ENCODE measurements around the gene IKBKG.
"Not testable (repeated sequence)": the region's sequence is repeated elsewhere in the genome, so short reads cannot be mapped to it uniquely, and the experiment has no call there.

IKBKG gene

DNA sequence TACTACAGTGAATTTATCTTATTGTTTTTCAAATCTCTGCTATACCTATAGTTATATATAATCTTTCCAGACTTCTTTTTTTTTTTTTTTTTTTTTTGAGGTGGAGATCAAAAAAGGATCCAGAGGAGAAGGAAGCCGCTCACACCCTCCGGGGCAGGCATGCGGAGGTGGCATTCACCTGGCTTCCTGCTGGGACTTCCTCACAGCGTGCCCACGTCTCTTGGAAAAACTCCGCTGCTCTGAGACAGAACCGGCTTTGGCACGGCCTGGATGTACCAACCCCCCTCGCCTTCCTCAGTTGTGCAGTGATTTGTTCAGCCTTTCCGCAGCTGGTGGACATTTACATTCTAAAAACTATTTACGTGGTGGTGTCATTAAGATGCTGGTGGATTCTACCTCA lies 60.6 kb downstream of the IKBKG start:
- not testable (repeated sequence) for DNase-seq

DNA sequence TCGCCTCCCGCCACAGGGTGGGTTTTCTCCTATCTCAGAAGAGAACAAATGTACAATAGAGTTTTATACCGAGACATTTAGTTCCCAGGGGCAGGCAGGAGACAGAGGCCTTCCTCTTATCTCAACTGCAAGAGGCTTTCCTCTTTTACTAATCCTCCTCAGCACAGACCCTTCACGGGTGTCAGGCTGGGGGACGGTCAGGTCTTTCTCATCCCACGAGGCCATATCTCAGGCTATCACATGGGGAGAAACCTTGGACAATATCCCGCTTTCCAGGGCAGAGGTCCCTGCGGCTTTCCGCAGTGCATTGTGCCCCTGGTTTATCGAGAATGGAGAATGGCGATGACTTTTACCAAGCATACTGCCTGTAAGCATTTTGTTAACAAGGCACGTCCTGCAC lies 61.4 kb downstream of the IKBKG start:
- DNase-seq = not testable (repeated sequence)

GRCh38 chrX:154611146-154611545 lies 63.7 kb downstream of the IKBKG start:
- not testable (repeated sequence) for DNase-seq

GRCh38 chrX:154613586-154613985 lies 66.2 kb downstream of the IKBKG start:
- DNase-seq = not testable (repeated sequence)
